GM18870 (cell line): ENCODE measurements around the gene DIAPH1.
"Not testable (repeated sequence)": the region's sequence is repeated elsewhere in the genome, so short reads cannot be mapped to it uniquely, and the experiment has no call there.

Experiments
- ATAC-seq: cut with Tn5 transposase; IDR thresholded peaks from one replicate; pipeline ENCODE4 v1.9.1; 2021; ENCODE audit warnings: moderate library complexity; ENCODE audit not compliant: unreplicated experiment

Gene DIAPH1

DNA sequence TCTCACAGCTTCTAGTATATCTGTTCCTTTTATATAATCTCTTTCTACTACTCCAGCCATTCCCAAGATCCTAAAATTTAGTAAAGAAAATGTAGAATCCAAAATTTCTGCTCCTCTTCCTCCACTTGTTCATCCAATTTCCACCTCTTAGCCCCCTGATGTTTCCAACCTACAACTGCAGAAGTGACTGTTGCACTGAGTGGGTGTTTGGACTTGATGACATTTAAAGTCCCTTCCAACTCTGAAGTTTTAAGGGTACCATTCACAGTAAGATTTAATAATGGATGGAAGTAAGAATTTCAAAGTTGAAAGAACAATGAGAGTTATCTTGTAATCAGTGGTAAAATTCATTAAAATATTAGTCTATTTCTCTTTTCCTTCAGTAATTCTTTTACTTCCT, 5.5 kb downstream of the DIAPH1 start:
- ATAC-seq: no peak

DNA sequence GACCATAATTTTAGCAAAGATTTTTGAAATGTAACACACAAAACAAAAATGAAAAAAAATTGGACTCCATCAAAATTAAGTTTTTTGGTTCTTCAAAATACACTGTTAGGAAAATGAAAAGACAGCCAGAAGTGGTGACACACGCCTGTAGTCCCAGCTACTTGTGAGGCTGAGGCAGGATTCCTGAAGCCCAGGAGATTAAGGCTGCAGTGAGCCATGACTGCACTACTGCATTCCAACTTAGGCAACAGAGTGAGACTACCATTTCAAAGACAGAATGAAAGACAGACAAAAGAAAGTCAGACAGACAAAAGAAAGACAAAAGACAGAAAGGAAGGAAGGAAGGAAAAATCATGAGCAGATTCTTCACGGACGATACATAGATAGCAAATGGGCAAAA, 7.5 kb downstream of the DIAPH1 start:
- no peak for ATAC-seq

DNA sequence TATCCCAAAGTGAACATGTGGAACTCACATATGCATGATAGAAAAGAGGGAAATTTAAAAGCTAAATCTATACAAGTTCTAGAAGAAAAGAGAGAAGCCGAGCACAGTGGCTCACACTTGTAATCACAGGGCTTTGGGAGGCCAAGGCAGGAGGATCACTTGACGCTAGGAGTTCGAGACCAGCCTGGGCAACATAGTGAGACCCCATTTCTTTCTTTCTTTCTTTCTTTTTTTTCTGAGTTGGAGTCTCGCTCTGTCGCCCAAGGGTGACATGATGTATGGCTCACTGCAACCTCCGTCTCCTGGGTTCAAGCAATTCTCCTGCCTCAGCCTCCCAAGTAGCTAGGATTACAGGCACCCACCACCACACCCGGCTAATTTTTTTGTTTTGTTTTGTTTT, 8.9 kb downstream of the DIAPH1 start:
- ATAC-seq: not testable (repeated sequence)

DNA sequence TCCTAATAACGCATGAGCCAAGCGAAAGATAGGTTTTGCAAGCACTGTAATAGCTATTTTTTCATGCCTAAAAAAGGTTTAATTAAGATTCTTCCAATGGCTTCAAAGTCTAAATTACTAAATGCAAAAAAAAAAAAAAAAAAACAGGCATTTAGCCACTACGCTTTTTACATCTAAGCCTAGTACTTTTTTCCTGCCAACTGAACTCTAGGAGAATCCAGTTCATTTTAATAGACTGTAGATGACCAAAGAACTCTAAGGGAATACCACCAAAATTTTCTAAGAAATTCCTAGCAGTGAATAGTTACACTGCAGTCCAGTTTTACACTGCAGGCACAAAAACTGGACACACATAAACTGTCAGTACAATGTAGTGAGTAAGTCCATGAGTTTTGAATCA, 9.8 kb downstream of the DIAPH1 start:
- no peak for ATAC-seq

DNA sequence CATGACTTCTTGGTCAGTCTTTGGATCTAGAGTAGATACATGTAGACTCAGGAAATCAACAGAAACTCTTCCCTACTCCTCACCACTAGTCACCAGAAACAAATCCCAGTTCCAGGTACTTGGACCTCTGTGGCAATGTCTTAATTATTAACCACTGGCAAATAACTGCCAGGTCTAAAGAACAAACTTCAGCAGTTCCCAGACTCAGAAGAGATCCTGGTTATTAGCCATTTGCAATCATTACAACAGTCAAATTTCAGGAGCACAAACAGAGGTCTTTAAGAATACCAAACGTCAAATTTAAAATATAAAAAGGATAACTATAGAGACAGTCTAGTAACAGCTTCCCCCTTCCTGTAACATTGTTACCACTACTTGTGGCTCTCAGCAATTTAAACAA, 10.2 kb downstream of the DIAPH1 start:
- no peak for ATAC-seq

DNA sequence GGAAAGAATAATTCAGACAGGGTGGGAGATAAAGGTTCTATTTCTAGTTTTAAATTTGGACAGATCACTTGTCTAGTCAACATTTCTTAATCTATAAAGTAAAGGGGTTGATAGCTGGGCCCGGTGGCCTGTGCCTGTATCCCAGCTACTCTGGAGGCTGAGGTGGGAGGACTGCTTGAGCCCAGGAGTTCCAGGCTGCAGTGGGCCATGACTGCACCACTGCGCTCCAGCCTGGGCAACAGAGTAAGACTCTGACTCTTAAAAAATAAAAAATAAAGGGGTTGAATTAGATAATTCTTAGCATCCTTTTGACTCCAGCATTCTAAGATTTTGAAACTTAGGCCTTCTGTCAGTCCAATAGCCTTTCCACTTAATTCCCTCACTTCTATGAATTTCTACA, 10.8 kb downstream of the DIAPH1 start:
- no peak for ATAC-seq

DNA sequence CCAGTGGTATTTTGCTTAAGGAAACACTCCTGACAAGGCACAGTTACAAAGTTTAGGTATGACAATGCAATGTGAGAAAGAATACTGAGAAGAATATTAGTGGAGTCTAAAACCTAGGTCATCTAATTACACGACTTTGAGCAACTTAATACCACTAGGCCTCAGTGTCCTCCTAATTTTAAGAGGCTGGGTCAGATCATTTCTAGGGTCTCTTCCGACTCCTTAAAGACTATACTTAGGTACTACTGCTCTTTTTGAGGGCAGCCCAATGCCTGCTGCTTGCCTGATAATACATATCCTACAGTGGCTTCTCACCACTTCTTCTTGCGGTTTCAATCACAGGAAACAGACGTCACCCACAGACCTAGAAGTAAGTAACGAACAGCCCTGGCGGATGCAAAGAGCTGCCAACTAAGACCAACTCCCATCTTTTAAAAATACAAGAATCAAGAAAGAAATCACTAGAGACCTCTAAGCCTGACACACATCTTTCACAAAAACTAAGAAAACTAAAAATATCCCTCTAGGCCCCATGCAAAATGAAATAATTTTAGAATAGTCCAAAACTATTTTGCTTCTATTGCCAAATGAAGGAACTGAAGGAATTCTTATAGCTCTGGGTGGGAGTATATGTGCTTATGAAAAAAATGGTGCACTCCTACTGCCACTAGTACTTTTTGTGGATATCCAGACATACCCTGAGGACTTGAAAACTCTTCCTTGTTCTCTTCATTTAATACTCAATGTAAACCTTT, 13.1 kb downstream of the DIAPH1 start:
- peak; percentile 91 for ATAC-seq

DNA sequence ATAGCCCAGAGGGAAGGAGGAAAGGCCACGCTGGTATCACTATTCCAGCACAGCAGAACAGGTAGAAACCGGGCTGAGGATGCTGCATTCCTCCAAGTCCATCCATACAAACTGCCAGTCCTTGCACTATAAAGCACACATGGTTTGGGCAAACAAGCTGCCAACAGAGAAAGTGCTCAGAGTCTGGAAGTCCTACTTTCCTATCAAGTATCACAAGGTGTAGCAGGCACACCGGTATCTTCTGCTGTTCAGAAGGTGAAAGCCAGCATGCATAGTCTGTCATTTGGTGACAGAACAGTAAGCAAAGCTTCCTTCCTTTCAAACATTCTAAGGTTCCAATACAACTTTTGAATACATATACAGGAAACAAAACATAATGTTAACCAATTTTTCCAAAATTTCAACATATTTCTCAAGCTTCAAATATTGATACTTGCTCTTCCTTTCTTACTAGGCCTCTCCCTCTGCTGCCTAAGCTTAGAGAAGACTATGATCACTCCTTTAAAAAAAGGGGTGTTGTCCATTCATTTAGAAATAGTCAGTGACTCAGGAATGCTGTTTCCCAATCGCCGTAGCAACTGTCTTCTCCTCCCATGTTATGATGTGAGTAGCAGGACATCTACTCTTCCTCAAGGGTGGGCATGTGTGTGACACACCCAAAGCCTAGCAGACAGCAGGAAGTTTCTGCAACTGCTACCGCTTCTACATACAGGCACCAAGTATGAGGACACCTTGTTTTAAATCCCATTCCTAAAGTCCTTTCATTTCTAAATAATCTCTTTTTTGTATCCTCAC, 14.7 kb downstream of the DIAPH1 start:
- ATAC-seq: no peak

DNA sequence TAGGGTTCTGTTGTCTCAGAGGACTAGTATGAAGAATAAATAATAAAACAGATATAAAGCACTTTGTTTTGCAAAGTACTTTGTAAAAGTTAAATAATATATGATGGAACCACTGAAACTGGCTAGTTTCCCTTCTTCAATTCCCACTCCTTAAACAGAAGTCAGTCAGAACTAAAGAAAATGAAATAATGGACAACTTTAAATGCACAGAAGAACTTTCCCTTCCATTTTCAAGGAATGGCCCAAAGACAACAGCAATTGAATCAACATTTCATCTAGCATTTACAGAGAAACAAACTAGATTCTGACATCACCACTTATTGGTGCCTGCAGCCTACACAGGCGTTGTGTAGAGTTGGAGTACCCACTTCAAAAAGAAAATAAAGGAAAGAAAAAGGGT, 16.2 kb downstream of the DIAPH1 start:
- ATAC-seq: no peak

DNA sequence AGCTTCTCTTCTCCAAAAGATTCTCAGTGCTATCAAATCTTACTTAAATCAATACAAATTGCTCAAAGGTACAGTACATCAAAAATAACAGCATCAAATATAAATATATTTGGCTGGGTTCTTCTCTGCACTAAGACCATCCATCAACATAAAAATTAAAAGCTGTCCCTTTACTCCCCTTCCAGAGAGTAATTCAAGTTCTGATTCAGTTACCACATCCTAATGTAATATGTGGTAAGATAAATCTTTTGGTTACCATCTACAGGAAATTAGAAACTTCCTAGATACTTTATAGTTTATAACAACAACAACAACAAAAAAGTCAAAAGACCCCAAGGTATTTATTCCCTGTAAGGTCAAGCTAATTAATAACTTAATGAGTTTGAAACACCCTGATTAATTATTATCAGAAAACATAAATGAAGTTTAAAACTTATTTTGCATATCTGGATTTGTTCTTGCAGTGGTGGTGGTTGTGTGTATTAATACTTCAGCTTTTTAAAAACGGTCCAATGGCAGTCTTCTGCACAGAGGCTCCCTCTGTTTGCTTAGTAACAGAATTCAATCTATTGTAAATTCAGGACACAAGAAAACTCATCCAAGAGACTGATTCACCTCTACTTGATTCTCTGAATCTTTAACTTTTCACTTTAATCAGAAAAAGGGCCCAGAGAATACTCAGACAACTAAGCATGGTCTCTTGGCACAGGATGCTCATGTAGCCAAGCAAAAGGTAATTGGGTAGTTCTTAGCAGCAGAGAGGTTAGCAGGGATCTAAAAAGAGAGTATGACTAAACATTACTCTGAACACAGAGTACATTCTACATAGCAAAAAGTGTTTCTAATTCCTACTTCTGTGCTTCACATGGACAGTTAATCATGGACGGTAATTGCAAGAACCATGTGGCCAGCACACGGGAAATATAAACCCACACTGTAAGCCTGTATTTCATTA, 20.1 kb downstream of the DIAPH1 start:
- no peak for ATAC-seq

DNA sequence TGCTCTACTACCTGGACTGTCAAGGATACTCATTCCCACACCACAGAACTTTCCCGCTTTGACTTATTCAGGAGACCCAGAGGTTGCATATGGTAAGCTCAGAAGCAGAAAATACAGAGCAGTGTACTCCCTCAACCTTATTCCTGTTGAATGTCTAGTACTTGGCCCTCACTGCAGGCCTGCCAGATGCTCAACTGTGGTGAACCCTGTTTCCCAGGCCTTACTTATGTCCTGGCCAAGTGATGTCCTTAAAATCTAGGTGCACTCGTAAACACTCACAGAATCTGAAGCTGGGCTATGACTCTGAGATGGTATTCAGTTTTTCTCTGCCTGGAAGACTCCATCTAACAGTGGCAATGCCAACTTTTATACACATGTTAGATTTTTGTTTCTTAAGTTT, 21.0 kb downstream of the DIAPH1 start:
- ATAC-seq: no peak

DNA sequence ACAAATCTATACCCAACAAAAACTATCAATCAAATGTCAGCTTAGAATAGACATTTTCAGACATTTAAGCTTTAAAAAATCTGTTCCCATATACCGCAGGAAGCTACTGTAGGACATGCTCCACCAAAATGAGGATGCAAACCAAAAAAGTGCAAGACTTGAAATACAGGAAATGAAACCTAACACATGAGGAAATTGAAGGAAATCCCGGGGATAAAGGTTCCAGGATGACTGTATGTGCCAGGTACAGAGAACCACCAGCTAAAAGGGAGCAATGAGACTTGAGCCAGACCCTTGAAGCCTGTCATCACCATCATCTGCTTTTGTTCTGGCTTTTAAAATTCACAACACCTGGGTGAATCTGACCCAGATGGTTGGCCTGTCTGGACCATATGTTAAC, 21.4 kb downstream of the DIAPH1 start:
- no peak for ATAC-seq

DNA sequence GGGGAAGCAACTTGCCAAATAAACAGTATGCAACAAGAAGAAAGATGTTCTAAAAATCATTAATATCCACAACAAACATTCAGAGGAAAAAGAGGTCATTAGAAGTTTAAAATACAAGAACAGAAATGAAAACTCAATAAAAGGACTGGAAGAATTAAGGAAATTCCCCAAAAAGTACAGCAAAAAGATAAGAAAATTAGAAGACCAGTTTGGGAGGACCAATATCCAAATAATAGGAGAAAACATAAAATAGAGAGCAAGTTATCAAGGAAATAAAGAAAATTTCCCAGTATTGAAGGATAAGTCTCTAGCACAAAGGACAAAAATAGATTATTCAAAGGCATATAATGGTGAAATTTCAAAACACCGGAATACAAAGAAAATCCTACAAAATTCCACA, 21.9 kb downstream of the DIAPH1 start:
- no peak for ATAC-seq

DNA sequence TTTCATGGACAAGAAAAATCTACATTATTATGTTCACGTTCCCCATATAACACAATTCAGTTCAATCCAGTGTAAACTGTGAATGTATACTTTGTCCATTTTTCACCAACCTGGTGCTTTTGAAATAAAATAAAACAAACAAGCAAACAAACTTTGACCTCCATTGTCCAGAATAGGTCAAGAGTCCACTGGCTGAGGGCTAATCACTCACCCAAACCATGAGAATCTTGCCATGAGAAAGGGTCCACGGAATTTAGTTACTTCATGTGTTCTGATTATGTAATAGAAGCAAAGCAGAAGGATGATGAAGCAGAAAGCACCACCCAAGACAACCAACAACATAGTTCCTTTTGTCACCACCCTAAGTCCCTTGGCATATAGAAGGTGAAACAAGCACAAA, 28.7 kb downstream of the DIAPH1 start:
- ATAC-seq: no peak

DNA sequence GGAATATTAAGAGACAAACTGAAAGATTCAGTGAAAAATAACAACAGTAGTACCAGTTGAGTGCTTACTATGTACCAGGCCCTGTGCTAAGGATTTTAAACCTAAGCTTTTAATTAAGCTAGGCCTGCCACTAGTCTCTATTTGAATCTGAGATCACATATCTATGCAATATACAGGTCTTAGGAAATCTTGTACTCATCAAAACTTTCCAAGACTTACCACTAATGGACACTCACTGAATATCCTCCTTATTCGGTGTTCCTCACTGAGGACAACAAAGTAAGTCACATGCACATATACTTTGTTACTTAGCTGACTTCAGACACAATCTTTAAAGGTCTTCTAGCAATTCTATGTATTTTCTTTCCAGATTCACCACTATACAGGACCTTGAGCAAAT, 32.6 kb downstream of the DIAPH1 start:
- no peak for ATAC-seq

DNA sequence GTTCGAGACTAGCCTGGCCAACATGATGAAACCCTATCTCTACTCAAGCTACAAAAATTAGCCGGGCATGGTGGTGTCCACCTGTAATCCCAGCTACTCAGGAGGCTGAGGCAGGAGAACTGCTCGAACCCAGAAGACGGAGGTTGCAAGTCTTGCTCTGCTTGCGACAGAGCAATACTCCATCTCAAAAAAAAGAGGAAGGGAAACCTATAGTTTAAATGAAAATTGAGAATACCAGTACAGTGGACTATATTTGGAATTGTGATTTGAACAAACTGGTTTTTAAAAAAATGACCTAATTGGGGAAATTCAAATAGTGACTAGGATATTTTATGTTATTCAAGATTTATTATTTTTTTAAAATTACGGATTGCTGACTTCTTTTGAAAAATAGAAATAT, 33.2 kb downstream of the DIAPH1 start:
- no peak for ATAC-seq

DNA sequence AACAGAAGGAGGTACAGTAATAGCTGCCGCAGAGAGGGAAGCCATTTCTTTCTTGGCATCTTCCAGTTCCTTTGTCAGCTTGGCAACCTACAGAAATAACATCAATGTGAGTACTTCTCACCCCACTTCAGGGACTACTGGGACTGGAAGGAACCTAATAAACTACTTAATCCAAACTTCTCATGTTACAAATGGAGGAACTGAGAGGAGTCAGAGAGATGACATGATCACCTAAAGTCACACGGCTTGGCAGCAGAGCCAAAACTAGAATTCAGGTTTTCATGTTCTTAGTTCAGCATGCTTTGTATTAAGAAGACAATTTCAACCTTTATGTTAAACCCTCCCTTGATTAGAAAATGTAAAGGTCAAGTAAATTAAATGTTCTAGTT, 44.7 kb downstream of the DIAPH1 start:
- ATAC-seq: no peak

DNA sequence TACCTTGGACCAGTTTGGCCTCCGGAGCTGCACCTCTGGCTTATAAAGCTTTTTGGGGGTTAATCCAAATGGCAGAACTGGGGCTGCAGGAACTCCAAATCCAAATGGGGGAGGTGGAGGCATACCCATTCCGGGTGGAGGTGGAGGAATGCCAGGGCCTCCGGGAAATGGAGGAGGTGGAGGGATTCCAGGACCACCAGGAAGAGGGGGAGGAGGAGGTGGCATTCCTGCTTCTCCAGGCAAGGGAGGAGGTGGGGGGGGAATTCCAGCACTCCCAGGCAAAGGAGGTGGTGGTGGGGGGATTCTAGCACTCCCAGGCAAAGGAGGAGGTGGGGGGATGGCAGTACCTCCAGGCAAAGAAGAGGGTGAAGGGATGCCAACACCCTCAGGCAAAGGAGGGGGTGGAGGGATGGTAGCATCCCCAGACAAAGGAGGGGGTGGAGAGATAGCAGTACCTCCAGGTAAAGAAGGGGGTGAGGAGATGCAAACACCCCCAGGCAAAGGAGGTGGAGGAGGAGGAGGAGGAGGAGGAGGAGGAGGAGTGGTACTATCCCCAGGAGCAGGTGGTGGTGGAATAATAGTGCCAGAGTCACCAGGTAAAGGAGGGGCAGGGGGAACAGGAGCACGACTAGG, 45.2 kb downstream of the DIAPH1 start:
- ATAC-seq: no peak

DNA sequence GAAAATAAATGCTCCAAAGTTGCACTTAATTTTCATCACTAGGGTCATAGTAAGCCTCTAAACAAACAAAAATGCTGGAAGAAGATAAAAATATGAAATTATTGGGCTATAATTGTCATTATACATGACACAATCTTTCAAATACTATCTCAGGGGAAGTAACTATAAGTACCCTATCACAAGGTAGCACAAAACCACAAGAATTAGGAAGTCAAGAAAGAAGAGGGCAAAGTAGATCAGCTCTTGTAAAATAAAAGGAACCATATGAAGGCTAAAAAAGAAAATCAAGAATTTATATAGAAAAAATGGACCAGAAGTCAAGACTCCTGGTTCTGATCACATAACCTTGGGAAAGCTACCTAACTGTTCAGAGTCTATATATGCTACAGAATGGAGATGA, 48.1 kb downstream of the DIAPH1 start:
- no peak for ATAC-seq

DNA sequence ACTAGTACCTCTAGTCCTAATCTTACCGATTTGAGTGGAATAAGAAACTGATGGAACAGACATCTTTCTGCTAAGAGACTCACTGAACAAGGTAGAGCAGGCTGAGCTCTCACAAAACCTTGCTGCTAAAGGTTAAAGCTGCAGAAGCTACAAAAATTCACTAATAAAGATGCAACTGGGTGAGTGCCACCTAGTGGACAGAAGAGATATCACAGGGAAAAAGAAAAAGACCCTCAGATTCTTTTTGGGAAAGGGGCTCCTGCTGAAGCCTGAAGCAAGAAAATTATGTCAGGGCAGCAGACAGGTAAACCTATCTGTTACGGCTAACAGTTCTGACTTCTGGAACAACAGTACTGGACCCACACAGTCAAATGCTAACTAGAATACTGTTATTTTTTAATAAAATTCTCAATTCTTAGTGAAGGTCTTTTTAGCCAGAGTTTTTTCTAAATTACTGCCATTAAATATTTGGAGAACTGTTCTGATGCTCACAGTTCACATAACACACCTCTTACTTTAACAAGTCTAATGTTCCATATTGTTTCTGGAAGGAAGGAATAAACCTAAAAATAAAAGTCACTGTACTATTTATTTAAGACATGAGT, 51.2 kb downstream of the DIAPH1 start:
- no peak for ATAC-seq
